HFFc6 (cell line): ENCODE data around the gene ACSF2. TPM values are rescaled to one million over a fixed set of nuclear protein-coding genes. Genes with fewer than 3 reads are reported as not detected.

ENCODE experiments used
- DNase-seq: peaks from one replicate; pipeline ENCODE4 v3.0.0-alpha.2; 2018
- H3K27ac Mint-ChIP-seq: 2 replicates; pipeline ENCODE4 v1.8.0; 2020; ENCODE audit warnings: mild to moderate bottlenecking, mixed read lengths
- H3K27me3 Mint-ChIP-seq: 2 replicates; pipeline ENCODE4 v1.8.0; 2021; ENCODE audit warnings: mild to moderate bottlenecking, moderate library complexity, mixed read lengths; ENCODE audit not compliant: insufficient read depth
- H3K36me3 Mint-ChIP-seq: 2 replicates; pipeline ENCODE4 v1.8.0; 2021; ENCODE audit warnings: low read depth, mixed read lengths
- H3K4me1 Mint-ChIP-seq: 2 replicates; pipeline ENCODE4 v1.8.0; 2020; ENCODE audit warnings: low read depth, mixed read lengths
- H3K4me3 Mint-ChIP-seq: 2 replicates; pipeline ENCODE4 v1.8.0; 2020; ENCODE audit warnings: mild to moderate bottlenecking, moderate library complexity, mixed read lengths
- H3K9me3 Mint-ChIP-seq: 2 replicates; pipeline ENCODE4 v1.8.0; 2020; ENCODE audit warnings: mild to moderate bottlenecking, mixed read lengths
- CTCF ChIP-seq: fragments of 200-600 bp; sonication (generic); IDR thresholded peaks from 2 replicates; pipeline ENCODE4 v1.5.0; 2021; ENCODE audit warnings: antibody characterized with exemption, mild to moderate bottlenecking
- total RNA-seq, 6 experiments: library from RNA; stranded (reverse); fragmentation: NEBNext Ultra II Directional; extraction: Animal tissue kit (Norgen Biotek cat#: 25700); gene quantifications; 2 replicates in 1 of 6; 3 replicates in 5 of 6; pipeline ENCODE4 v1.2.3, GENCODE V29; 2021

ACSF2 gene
- total RNA-seq, 6 experiments from 2014 or later, result 15.3 to 23.3 (median 17.5) TPM

GRCh38 chr17:50507871-50508572, 82.0 kb downstream of the ACSF2 start, which contains the start of gene MYCBPAP:
Gene MYCBPAP, plus strand, starts transcription at chr17:50508439. Its CDS starts 236 bp downstream, at chr17:50508675.
- TF ChIP-seq CTCF, result peak; percentile 38; the same call in 1 of the 2 replicates
- Mint-ChIP-seq H3K4me3 (peak within 1 kb of the TSS; percentile 88), H3K27me3 (peaks cover 5% of the 10 kb centered on the region), H3K9me3 (no peaks in the 10 kb centered on the region), H3K36me3 (no peaks in the 10 kb centered on the region), H3K4me1 (peaks cover 33% of the 10 kb centered on the region), H3K27ac (peak within 1 kb of the TSS; percentile 74)
- DNase-seq, result peak; percentile 52

- H3K4me3 Mint-ChIP-seq, result peak overlapping the region; percentile 88
- H3K27ac Mint-ChIP-seq, result peak overlapping the region; percentile 74
- H3K9me3 Mint-ChIP-seq, result no peaks in the 10 kb centered on the region
- peaks cover 5% of the 10 kb centered on the region for H3K27me3 Mint-ChIP-seq
- H3K36me3 Mint-ChIP-seq, result no peaks in the 10 kb centered on the region
- peaks cover 27% of the 10 kb centered on the region for H3K4me1 Mint-ChIP-seq
- DNase-seq, result no peak
- TF ChIP-seq CTCF, result no peak
These were observed 82.8 kb downstream of the ACSF2 start for GRCh38 chr17:50508573-50509460.

- Mint-ChIP-seq H3K27me3 (peaks cover 5% of the 10 kb centered on the region), H3K4me1 (peaks cover 36% of the 10 kb centered on the region), H3K27ac (no peak overlapping the region), H3K36me3 (0 out of 2 replicates have a peak, but pooled peaks cover 4% of the 10 kb centered on the region), H3K9me3 (no peaks in the 10 kb centered on the region), H3K4me3 (no peak overlapping the region; the same call in 1 of the 2 replicates)
- TF ChIP-seq CTCF, result no peak
- peak; percentile 6 for DNase-seq
These were observed 85.0 kb downstream of the ACSF2 start for GRCh38 chr17:50511058-50511457.

GRCh38 chr17:50513495-50513894, 87.5 kb downstream of the ACSF2 start:
- Mint-ChIP-seq H3K36me3 (0 out of 2 replicates have a peak, but pooled peaks cover 4% of the 10 kb centered on the region), H3K27ac (no peak overlapping the region), H3K4me1 (peaks cover 35% of the 10 kb centered on the region), H3K4me3 (no peak overlapping the region), H3K9me3 (no peaks in the 10 kb centered on the region), H3K27me3 (peaks cover 16% of the 10 kb centered on the region)
- TF ChIP-seq CTCF, result no peak
- DNase-seq, result no peak

GRCh38 chr17:50514388-50514787, 88.4 kb downstream of the ACSF2 start:
- H3K4me3 Mint-ChIP-seq, result no peak overlapping the region
- H3K9me3 Mint-ChIP-seq, result no peaks in the 10 kb centered on the region
- TF ChIP-seq CTCF, result no peak
- H3K27ac Mint-ChIP-seq, result no peak overlapping the region
- H3K4me1 Mint-ChIP-seq, result peaks cover 29% of the 10 kb centered on the region
- H3K27me3 Mint-ChIP-seq, result peaks cover 15% of the 10 kb centered on the region
- H3K36me3 Mint-ChIP-seq, result 0 out of 2 replicates have a peak, but pooled peaks cover 4% of the 10 kb centered on the region
- DNase-seq, result no peak
